GM18511 (cell line): ENCODE measurements around the gene SLC25A25.
"Not testable (repeated sequence)": the region's sequence is repeated elsewhere in the genome, so short reads cannot be mapped to it uniquely, and the experiment has no call there.

Source experiments
- ATAC-seq: cut with Tn5 transposase; IDR thresholded peaks from one replicate; pipeline ENCODE4 v1.9.1; 2021; ENCODE audit warnings: mild to moderate bottlenecking, moderate library complexity; ENCODE audit not compliant: unreplicated experiment

Gene SLC25A25

GRCh38 chr9:128051932-128052709, 15.9 kb upstream of the SLC25A25 start:
- no peak for ATAC-seq

- no peak for ATAC-seq
These were observed 14.5 kb upstream of the SLC25A25 start for GRCh38 chr9:128053560-128053959.

GRCh38 chr9:128054087-128054486, 13.9 kb upstream of the SLC25A25 start:
- ATAC-seq, result no peak

GRCh38 chr9:128055344-128056040, 12.5 kb upstream of the SLC25A25 start:
- no peak for ATAC-seq

GRCh38 chr9:128056086-128056485, 11.9 kb upstream of the SLC25A25 start:
- no peak for ATAC-seq

GRCh38 chr9:128056887-128057723, 10.9 kb upstream of the SLC25A25 start:
- no peak for ATAC-seq

- no peak for ATAC-seq
These were observed 10.2 kb upstream of the SLC25A25 start for GRCh38 chr9:128057724-128058409.

- ATAC-seq, result no peak
These were observed 8.6 kb upstream of the SLC25A25 start for GRCh38 chr9:128059365-128059983.

- ATAC-seq, result no peak
These were observed 6.6 kb upstream of the SLC25A25 start for GRCh38 chr9:128061275-128061960.

- ATAC-seq, result no peak
These were observed 5.8 kb upstream of the SLC25A25 start for GRCh38 chr9:128062279-128062678.

- ATAC-seq, result no peak
These were observed 4.9 kb upstream of the SLC25A25 start for GRCh38 chr9:128062846-128063831.

GRCh38 chr9:128065907-128066712, 1.9 kb upstream of the SLC25A25 start:
- no peak for ATAC-seq

- peak; percentile 71 for ATAC-seq
These were observed 1.1 kb upstream of the SLC25A25 start, which contains the start of gene NAIF1 for GRCh38 chr9:128066713-128067644. NAIF1 (minus strand) TSS chr9:128067320; CDS start chr9:128067101, 219 bp downstream.

GRCh38 chr9:128068386-128069205, 564 bp downstream of the SLC25A25 start:
- ATAC-seq, result no peak

GRCh38 chr9:128070874-128071273, 2.8 kb downstream of the SLC25A25 start:
- ATAC-seq, result no peak

- ATAC-seq, result not testable (repeated sequence)
These were observed 3.4 kb downstream of the SLC25A25 start for GRCh38 chr9:128071475-128071874.
